Cerebellar cortex (tissue), 1 donor: ENCODE results near the gene SASH1.

Experiments used
- DNase-seq: peaks from one replicate; pipeline ENCODE4 v3.0.0-alpha.2; 2015; ENCODE audit warnings: low spot score

Gene SASH1

GRCh38 chr6:148404456-148405054, 61.9 kb downstream of the SASH1 start:
- DNase-seq = no peak

- no peak for DNase-seq
These were observed 63.3 kb downstream of the SASH1 start for GRCh38 chr6:148405894-148406293.

- no peak for DNase-seq
These were observed 64.1 kb downstream of the SASH1 start for GRCh38 chr6:148406579-148407371.

- no peak for DNase-seq
These were observed 64.7 kb downstream of the SASH1 start for GRCh38 chr6:148407372-148407771.

- DNase-seq = no peak
These were observed 70.9 kb downstream of the SASH1 start for GRCh38 chr6:148413321-148414091.

- no peak for DNase-seq
These were observed 71.5 kb downstream of the SASH1 start for GRCh38 chr6:148414092-148414489.

- no peak for DNase-seq
These were observed 72.2 kb downstream of the SASH1 start for GRCh38 chr6:148414836-148415235.

GRCh38 chr6:148415511-148416260, 73.0 kb downstream of the SASH1 start:
- no peak for DNase-seq

GRCh38 chr6:148416330-148416965, 73.8 kb downstream of the SASH1 start:
- DNase-seq = no peak

- DNase-seq = no peak
These were observed 74.4 kb downstream of the SASH1 start for GRCh38 chr6:148417045-148417444.

GRCh38 chr6:148419430-148419829, 76.8 kb downstream of the SASH1 start:
- no peak for DNase-seq

- DNase-seq = no peak
These were observed 79.4 kb downstream of the SASH1 start for GRCh38 chr6:148422085-148422484.

GRCh38 chr6:148423133-148423532, 80.5 kb downstream of the SASH1 start:
- no peak for DNase-seq

GRCh38 chr6:148423601-148424270, 81.1 kb downstream of the SASH1 start:
- DNase-seq = no peak

GRCh38 chr6:148425443-148425842, 82.8 kb downstream of the SASH1 start:
- no peak for DNase-seq

- no peak for DNase-seq
These were observed 83.8 kb downstream of the SASH1 start for GRCh38 chr6:148426317-148426977.

GRCh38 chr6:148427333-148427732, 84.7 kb downstream of the SASH1 start:
- DNase-seq = no peak

GRCh38 chr6:148429423-148429822, 86.8 kb downstream of the SASH1 start:
- DNase-seq = no peak

- no peak for DNase-seq
These were observed 88.3 kb downstream of the SASH1 start for GRCh38 chr6:148430897-148431296.

GRCh38 chr6:148431413-148431812, 88.8 kb downstream of the SASH1 start:
- no peak for DNase-seq

GRCh38 chr6:148431840-148432239, 89.2 kb downstream of the SASH1 start:
- no peak for DNase-seq
